Anterior cingulate cortex (tissue), 58 donors: Measurements from ENCODE around the gene SGO2.
A peak's percentile ranks its signal among the peaks of the same experiment; 100 is the strongest.
"Not testable (repeated sequence)": the region's sequence is repeated elsewhere in the genome, so short reads cannot be mapped to it uniquely, and the experiment has no call there.

Experiments used
- DNase-seq, 58 donors: peaks; one replicate each; lab custom pipeline; 2025; lab: John Stamatoyannopoulos, UW

SGO2 gene

DNA sequence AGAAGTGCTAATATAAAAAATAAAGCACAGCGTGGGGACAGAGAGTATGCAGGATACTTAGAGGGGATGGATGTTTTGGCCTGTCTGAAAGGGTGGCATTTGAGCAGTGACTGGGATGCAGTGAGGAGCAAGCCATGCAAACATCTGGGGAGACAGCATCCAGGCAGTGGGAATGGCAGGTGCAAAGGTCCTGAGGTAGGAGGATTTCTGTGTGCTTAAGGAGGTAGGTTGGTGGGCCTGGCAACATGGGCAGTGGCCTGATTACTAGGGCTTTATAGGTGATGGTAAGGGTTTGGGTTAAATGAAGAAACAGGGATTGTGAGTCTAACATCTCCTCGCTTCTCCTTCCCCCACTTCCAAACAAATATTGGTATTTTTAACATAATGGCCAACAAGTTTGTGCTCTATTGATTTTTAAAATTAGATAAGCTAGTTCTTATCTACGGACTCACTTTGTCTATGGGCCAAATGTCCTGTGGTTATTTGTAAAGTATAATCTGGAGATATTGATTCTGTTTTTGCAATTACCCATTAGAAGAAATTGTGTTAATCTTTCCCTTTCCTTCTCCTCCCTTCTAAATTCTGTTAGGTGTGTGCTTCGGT is 62.2 kb downstream of the SGO2 start:
- no peak for DNase-seq

- DNase-seq = no peak
Observed at GRCh38 chr2:200590090-200590489, 64.1 kb downstream of the SGO2 start.

GRCh38 chr2:200591308-200591707 is 65.3 kb downstream of the SGO2 start:
- no peak for DNase-seq

GRCh38 chr2:200592406-200593075 is 66.5 kb downstream of the SGO2 start:
- DNase-seq = no peak

- DNase-seq = no peak
Observed at GRCh38 chr2:200593905-200594304, 67.9 kb downstream of the SGO2 start.

GRCh38 chr2:200595913-200596312 is 69.9 kb downstream of the SGO2 start:
- no peak for DNase-seq

GRCh38 chr2:200596774-200597570 is 71.0 kb downstream of the SGO2 start:
- no peak for DNase-seq

GRCh38 chr2:200599206-200599605 is 73.2 kb downstream of the SGO2 start:
- no peak for DNase-seq

- no peak for DNase-seq
Observed at GRCh38 chr2:200600549-200601225, 74.7 kb downstream of the SGO2 start.

- no peak for DNase-seq
Observed at GRCh38 chr2:200602584-200602983, 76.6 kb downstream of the SGO2 start.

DNA sequence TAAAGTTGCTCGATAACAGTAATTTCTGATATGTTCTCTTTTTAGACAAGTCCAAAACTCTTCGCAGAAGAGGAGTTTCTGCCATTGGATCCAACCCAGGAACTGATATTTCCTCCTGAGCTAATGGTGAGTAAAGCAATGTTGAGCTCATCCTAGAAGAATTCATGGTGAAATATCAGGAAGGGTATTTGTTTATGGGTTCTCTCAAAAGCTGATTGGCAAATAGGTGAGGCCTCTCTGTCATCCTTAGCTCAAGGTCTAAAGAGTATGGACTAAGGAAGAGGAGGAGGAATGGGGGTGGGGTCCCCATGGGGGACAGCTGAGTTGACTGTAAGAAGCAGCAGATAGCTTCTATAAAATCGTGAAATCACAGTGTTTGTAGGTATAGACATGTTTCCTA is 78.0 kb downstream of the SGO2 start:
- no peak for DNase-seq

DNA sequence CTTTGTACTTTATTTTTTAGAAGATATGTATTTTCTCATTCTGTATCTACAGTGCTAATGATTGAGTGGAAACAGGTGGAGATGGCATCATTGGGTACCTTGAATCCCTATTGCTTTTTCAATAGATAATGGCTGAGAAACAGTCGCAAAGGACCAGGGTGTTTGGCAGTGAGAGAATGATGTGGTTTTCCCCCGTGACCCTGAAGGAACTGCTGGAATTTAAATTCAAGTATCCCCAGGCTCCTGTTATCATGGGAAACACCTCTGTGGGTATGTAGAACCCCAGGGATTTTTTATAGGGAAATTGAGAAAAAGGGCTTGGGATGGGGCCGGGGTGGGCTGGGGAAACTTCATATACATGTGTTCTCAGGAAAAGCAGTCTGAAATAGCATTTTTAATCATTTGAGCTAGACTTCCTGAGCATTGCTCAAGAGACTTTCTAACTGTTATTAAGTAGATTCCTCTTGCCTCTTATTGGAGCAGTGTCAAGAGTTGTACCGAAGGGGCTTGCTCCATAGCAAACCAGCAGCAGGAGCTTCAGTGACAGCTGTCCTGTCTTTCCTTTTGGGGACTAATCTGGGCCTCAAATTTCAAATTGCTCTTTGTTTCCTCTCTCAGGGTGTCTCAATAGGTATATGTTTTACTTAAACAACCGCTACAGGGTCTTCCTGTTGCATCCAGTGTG is 78.7 kb downstream of the SGO2 start:
- no peak for DNase-seq

- no peak for DNase-seq
Observed at GRCh38 chr2:200608341-200609027, 82.5 kb downstream of the SGO2 start.

DNA sequence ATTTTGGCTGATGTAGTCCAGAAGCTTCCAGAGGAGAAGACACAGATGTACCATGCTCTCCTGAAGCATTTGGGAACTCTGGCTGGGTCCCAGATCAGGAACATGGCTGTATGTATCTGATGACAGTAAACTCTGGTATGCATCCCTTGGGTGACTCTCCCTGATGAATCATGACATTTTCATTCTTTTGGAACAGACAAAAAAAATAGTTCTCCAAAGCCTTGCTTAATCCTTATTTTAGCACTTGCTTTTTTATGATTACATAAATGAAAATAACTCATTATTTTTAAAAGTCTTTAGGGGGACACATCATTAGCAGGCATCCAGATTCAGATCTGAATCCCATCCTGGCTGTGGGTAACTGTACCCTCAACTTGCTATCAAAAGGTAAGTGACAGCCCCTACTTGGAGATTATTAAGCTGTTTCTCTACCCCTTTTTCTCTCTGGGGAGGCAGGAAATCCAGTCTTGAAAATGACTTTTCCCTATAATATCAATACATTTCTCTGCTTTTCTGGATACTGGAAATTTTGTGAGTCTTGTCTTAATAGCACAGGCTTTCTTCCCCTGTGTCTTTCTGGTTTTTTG is 83.1 kb downstream of the SGO2 start:
- DNase-seq = no peak

GRCh38 chr2:200610217-200610616 is 84.2 kb downstream of the SGO2 start:
- not testable (repeated sequence) for DNase-seq

GRCh38 chr2:200613692-200614091 is 87.7 kb downstream of the SGO2 start:
- no peak for DNase-seq

GRCh38 chr2:200614249-200614648 is 88.2 kb downstream of the SGO2 start:
- DNase-seq = no peak

- no peak for DNase-seq
Observed at GRCh38 chr2:200615247-200615646, 89.2 kb downstream of the SGO2 start.

- DNase-seq = peak in 3 of 58 donors; percentile 1 to 4 (median 4)
Observed at GRCh38 chr2:200616193-200616592, 90.2 kb downstream of the SGO2 start.

DNA sequence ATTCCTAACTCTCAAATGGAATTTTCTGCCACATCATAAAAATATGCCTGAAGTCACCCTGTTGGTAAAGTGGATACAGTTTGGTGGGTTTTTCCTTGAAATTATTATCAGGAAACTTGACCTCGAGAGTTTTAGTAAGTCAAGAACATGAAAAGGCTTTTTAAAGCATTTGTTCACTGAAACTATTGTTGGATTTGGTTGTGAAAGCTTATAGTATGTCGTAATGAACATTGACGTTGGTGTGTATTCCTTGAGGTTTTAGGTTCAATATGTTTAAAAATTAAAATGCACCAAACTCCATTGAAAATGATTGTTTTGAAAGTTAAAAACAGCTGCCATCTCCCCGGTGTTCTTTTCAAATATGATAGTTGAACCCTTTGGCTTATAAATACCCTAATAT is 90.6 kb downstream of the SGO2 start:
- DNase-seq = no peak
